ENCODE results near the gene PAPOLG.
"Not testable (repeated sequence)": the region's sequence is repeated elsewhere in the genome, so short reads cannot be mapped to it uniquely, and the experiment has no call there.

Gene PAPOLG

DNA sequence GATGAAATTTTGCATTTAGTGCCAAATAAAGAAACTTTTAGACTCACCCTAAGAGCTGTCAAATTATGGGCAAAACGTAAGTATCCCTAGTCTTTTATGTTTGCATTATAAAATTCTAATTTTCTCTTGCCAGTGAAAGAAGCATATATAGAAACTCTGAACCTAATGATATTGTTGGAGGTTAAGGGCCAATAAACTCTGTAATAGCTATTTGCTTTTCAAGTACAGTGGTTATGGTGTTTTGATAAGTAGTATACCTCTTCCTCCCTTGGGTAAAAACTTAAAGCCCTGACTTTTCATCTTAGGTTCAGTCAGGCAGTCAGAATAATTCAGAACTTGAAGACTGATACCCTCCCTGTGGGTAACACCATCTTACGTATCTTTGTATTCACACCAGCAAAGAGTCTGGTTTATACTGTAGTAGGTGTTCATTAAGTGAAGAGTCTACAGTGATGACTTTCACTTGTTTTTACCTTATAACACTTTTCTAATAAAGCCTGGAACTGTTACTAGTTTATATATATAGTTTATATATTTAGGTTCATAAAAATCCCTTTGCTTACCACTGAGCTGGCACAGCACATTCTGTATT is 19.1 kb downstream of the PAPOLG start:
- no peak for DNase-seq

DNA sequence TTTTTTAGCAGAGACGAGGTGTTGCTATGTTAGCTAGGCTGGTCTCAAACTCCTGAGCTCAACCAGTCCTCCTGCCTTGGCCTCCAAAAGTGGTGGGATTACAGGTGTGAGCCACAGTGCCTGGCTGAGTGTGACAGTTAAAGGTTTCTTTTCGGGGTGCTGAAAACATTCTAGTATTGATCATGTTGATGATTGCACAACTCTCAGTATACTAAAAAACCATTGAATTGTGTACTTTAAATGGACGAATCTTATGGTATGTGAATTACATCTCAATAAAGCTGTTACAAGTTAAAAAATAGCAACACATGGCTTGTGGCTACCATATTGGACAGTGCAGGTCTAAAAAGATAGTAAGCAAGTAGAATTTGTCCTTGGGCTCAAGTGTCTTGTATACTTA is 22.3 kb downstream of the PAPOLG start:
- DNase-seq, result no peak

- no peak for DNase-seq
These were observed 23.4 kb downstream of the PAPOLG start for GRCh38 chr2:60779426-60779825.

DNA sequence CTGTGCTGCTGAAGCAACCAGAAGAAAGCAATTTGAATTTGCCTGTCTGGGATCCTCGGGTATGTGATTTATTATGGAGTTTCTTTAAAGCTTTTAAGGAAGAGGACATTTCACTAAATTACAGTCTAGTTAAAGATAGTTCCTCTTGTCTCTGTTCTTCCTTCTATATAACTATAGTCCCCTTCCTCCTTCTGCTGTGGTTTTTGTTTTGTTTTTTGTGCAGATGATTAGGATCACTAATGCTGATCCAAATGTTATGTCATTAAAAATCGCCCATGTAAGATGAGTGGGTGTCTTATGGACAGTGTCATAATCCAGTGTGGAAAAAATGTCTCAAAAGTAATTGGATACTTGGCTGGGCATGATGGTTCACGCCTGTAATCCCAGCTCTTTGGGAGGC is 24.7 kb downstream of the PAPOLG start:
- DNase-seq, result peak; percentile 19

DNA sequence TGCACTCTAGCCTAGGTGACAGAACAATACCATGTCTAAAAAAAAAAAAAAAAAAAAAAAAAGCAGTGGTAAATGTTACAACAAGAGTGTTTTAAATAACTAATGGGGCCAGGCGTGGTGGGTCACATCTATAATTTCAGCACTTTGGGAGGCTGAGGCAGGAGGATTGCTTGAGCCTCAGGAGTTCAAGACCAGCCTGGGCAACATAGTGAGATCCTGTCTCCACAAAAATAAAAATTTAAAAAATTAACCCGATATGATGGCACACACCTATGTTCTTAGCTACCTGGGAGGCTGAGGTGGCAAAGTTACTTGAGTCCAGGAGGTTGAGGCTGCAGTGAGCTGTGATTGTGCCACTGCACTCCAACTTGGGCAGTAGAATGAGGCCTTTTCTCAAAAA is 37.1 kb downstream of the PAPOLG start:
- DNase-seq, result no peak

GRCh38 chr2:60794271-60794863 is 38.3 kb downstream of the PAPOLG start:
- peak; percentile 37 for DNase-seq

DNA sequence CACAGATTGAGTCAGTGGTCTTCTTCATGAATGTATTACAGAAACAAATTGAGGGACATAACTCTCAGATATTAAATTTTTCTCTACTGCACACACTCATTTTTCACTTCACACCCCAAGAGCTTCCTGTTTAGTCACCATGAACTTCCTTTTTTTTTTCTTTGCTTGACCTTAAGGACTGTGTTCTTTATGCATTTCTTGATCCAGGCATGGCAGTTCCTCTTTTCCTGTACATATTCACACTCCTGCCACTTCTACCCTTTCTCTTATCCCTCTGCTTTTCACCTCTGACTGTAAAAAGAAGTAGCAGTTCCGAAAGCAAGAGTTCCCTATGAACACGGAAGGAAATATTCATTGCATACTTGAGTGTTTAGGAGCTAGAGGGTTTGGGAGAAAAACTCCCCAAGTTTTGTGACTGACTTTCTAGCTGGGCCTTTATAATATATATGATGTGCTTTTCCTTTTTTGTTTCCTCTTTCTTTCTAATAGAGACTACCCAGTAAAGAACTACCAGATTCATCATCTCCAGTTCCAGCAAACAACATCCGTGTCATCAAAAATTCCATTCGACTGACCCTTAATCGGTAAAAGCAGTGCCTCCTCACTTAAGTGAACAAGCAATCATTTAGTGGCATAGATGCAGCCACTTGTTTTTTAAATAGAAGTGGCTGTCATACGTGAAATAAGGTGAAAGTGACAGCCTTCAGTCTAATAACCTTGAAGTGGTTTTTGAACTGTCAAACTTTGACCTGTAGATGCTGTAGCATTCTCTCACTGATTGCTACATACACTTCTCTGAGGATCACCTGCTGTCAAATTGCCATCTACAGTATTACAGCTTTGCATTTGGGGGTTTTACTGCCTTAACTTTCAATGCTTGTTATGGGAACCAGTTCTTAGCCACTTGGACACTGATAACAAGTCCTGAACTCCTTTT is 40.8 kb downstream of the PAPOLG start:
- DNase-seq, result peak; percentile 94

DNA sequence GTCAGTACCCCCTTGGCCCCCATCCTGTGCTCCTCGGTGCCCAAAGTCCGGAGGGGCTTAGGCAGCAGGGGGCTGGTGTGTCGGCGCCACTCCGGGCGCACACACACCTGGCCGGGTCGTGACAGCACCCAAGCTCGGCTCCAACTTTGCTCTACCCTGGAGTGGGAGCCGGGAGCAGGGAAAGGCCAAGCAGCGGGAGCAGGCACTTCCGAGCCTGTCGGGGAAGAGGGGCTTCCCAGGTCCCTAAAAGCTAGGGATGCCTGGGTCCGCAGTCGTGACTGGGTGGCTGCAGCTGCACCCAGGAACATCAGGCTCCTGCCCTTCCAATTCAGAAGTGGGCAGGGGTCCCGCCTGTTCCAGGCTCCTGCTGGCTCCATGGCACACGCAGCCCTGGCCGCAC is 48.4 kb downstream of the PAPOLG start:
- DNase-seq, result no peak

- DNase-seq, result no peak
These were observed 50.5 kb downstream of the PAPOLG start for GRCh38 chr2:60806595-60806987.

GRCh38 chr2:60806988-60807681 is 51.1 kb downstream of the PAPOLG start:
- DNase-seq, result peak; percentile 36

- no peak for DNase-seq
These were observed 52.3 kb downstream of the PAPOLG start for GRCh38 chr2:60808330-60808801.

GRCh38 chr2:60811491-60812375 is 55.7 kb downstream of the PAPOLG start:
- DNase-seq, result no peak

DNA sequence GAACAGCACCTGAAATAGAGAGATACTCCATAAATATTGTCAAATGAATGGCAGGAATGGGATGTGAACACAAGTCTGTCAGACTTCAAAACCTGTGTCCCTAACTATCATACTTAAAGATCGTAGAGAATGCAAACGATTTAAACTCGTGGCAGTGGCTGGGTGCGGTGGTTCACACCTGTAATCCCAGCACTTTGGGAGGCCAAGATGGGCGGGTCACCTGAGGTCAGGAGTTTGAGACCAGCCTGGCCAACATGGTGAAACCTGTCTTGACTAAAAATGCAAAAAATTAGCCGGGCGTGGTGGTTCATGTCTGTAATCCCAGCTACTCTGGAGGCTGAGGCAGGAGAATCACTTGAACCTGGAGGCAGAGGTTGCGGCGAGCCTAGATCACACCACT is 61.1 kb downstream of the PAPOLG start:
- DNase-seq, result not testable (repeated sequence)

DNA sequence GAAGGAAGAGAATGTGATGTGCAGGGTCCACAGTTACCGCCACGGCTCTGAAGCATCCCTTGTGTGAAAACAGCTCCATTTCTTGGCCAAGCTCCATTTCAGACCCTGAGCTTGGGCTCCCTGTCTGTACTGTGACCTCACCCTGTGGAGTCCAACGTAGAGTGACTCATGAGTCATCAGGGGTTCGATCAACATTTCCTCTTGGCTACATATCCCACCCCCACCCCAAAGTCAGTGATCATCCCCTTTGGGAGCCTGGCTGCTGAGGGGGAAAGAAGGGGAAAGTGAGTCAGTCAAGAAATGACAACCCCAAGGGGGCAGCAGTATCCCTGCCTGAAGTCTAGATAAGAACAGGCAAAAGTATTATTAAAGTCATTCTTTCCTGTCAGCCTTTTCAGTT is 62.2 kb downstream of the PAPOLG start:
- no peak for DNase-seq

- no peak for DNase-seq
These were observed 63.2 kb downstream of the PAPOLG start for GRCh38 chr2:60819155-60819862.

DNA sequence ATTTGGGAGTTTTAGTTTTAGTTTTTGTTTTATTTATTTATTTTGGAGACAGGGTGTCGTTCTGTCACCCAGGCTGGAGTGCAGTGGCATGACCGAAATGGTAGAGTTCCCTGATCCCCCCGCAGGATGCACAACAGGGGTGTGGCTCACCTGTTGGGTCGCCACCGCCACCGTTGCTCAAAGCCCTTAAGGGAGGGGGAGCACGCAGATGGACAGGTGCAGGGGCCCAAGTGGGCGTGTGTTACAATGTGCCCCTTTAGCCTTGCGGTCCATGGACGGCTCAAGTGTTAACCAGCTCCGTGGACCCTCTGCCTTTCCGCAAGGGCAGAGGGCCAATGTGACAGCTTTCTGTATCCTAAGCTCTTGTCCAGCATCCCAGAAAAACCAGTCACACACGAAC is 63.9 kb downstream of the PAPOLG start:
- DNase-seq, result no peak

- DNase-seq, result no peak
These were observed 64.5 kb downstream of the PAPOLG start for GRCh38 chr2:60820416-60821132.

DNA sequence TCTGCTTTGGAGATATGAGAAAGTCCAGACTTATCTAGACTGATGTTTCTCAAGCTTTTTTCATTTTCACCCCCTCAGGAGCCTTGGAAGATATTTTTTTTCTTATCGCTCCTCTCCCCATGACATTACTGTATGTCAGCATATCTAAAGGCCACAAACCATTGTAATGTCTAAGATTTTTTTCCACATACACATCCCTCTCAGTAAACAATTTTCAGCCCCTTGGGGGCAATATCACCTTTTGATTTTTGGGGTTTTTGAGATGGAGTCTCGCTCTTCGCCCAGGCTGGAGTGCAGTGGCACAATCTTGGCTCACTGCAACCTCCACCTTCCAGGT is 65.0 kb downstream of the PAPOLG start:
- DNase-seq, result no peak

DNA sequence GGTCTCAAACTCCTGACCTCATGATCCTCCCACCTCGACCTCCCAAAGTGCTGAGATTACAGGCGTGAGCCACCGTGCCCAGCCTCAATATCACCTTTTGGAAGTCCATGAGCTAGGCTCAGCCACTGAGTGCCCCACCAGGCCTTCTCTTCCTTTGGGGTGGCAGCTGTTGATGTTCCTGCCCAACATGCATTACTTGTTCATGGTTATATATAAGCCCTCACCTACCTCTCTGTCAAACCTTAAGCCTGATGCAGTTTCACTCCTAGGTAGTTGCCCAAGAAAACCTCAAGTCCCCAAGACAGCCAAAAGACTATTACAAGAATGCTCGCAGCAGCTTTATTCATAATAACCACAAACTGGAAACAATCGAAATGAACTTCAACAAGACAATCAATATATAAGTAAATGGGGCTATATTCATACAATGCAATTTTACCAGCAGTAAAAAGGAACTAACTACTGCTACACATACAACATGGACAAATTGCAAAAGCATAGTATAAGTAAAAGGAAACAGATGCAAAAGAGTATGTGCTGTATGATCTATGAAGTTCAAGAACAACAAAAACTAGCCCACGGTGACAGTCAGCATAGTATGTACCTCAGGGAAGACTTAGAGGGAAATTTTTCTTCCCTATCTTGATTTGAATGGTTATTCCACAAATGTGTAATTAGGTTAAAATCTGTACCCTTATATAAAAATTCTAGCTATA is 65.7 kb downstream of the PAPOLG start:
- no peak for DNase-seq

GRCh38 chr2:60822987-60823386 is 66.9 kb downstream of the PAPOLG start:
- DNase-seq, result no peak

Measured in NCI-H2227 treated with DMSO at 0.1 percent for 48 hours (cell line).